ENCODE measurements around the gene FLNA. TPM values are rescaled to one million over a fixed set of nuclear protein-coding genes. Genes with fewer than 3 reads are reported as not detected.

Gene FLNA
- total and polyA plus RNA-seq, 9 of the 15 experiments (the other 6 are each of a cell fraction or from before 2014, with no cell fraction given) = 6.2 to 735 (median 135) TPM

DNA sequence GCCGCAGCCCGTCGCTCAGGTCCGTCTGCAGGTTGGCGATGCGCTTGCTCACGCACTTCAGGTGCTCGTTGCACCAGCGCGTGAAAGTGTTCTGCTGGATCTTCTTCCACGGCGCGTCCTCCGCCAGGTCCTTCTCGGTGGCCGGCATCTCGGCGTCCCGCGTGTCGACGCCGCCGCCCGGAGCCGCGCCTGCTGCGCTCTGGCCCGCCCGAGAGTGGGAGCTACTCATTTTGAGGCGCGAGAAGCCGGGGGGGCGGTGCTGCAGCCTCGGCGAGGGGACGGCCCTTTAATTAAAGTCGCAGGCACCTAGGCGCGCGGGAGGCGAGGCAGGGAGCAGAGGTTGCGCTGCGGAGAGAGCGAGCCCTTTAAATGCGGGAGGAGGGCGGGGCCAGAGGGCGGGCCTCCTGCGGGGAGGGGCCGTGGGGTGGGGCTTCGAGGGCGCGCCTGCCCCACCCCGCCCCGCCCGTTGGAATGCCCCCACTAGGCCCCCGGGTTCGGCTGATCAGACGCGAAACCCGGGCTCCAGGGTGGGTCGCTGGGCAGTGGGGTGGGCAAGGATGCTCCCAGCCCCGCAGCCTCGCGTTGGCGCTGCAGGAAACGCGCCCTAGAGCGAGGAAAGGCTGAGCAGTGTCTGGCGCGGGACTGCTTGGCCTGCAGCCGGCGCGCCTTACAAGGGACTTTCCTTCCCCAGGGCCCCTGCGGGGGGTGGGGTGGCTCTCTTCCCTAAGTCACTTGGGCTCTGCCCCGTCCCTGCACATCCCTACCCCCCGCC, 3.2 kb downstream of the FLNA start (continued):
- TF ChIP-seq, protein P1, sequence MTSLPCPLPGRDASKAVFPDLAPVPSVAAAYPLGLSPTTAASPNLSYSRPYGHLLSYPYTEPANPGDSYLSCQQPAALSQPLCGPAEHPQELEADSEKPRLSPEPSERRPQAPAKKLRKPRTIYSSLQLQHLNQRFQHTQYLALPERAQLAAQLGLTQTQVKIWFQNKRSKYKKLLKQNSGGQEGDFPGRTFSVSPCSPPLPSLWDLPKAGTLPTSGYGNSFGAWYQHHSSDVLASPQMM (CRISPR knock-in tag; IDR thresholded peaks at IDR 0.05) = no peak
- TF ChIP-seq MEIS2 (IDR thresholded peaks at IDR 0.05; ENCODE audit: partially characterized antibody) = no peak
- TF ChIP-seq, protein P2, sequence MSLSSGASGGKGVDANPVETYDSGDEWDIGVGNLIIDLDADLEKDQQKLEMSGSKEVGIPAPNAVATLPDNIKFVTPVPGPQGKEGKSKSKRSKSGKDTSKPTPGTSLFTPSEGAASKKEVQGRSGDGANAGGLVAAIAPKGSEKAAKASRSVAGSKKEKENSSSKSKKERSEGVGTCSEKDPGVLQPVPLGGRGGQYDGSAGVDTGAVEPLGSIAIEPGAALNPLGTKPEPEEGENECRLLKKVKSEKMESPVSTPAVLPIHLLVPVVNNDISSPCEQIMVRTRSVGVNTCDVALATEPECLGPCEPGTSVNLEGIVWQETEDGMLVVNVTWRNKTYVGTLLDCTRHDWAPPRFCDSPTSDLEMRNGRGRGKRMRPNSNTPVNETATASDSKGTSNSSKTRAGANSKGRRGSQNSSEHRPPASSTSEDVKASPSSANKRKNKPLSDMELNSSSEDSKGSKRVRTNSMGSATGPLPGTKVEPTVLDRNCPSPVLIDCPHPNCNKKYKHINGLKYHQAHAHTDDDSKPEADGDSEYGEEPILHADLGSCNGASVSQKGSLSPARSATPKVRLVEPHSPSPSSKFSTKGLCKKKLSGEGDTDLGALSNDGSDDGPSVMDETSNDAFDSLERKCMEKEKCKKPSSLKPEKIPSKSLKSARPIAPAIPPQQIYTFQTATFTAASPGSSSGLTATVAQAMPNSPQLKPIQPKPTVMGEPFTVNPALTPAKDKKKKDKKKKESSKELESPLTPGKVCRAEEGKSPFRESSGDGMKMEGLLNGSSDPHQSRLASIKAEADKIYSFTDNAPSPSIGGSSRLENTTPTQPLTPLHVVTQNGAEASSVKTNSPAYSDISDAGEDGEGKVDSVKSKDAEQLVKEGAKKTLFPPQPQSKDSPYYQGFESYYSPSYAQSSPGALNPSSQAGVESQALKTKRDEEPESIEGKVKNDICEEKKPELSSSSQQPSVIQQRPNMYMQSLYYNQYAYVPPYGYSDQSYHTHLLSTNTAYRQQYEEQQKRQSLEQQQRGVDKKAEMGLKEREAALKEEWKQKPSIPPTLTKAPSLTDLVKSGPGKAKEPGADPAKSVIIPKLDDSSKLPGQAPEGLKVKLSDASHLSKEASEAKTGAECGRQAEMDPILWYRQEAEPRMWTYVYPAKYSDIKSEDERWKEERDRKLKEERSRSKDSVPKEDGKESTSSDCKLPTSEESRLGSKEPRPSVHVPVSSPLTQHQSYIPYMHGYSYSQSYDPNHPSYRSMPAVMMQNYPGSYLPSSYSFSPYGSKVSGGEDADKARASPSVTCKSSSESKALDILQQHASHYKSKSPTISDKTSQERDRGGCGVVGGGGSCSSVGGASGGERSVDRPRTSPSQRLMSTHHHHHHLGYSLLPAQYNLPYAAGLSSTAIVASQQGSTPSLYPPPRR (CRISPR knock-in tag; IDR thresholded peaks at IDR 0.05; ENCODE audit: borderline replicate concordance) = peak; percentile 60; the same call in 1 of the 2 replicates
- TF ChIP-seq ZNF12 (CRISPR knock-in tag; IDR thresholded peaks at IDR 0.05) = peak; percentile 74; the same call in 1 of the 2 replicates
- no peak for TF ChIP-seq DIDO1 (tag; IDR thresholded peaks at IDR 0.05; ENCODE audit: low read depth)
- peak; percentile 63 for TF ChIP-seq ATF7 (IDR thresholded peaks at IDR 0.05)
- TF ChIP-seq ZNF445 (CRISPR knock-in tag; IDR thresholded peaks at IDR 0.05; ENCODE audit: low read depth) = no peak
- TF ChIP-seq, protein P3, sequence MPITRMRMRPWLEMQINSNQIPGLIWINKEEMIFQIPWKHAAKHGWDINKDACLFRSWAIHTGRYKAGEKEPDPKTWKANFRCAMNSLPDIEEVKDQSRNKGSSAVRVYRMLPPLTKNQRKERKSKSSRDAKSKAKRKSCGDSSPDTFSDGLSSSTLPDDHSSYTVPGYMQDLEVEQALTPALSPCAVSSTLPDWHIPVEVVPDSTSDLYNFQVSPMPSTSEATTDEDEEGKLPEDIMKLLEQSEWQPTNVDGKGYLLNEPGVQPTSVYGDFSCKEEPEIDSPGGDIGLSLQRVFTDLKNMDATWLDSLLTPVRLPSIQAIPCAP (CRISPR knock-in tag; IDR thresholded peaks at IDR 0.05; ENCODE audit: borderline replicate concordance) = no peak
- TF ChIP-seq HDAC1 (IDR thresholded peaks at IDR 0.05) = peak in 1 of 2 experiments; percentile 78; a peak in 2 of 4 replicates
- TF ChIP-seq TCF7 (IDR thresholded peaks at IDR 0.05; ENCODE audit: borderline replicate concordance) = no peak
- TF ChIP-seq MEF2D (tag; conservative IDR thresholded peaks at IDR 0.05; ENCODE audit: low read depth) = no peak
- TF ChIP-seq, protein P4, sequence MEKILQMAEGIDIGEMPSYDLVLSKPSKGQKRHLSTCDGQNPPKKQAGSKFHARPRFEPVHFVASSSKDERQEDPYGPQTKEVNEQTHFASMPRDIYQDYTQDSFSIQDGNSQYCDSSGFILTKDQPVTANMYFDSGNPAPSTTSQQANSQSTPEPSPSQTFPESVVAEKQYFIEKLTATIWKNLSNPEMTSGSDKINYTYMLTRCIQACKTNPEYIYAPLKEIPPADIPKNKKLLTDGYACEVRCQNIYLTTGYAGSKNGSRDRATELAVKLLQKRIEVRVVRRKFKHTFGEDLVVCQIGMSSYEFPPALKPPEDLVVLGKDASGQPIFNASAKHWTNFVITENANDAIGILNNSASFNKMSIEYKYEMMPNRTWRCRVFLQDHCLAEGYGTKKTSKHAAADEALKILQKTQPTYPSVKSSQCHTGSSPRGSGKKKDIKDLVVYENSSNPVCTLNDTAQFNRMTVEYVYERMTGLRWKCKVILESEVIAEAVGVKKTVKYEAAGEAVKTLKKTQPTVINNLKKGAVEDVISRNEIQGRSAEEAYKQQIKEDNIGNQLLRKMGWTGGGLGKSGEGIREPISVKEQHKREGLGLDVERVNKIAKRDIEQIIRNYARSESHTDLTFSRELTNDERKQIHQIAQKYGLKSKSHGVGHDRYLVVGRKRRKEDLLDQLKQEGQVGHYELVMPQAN (IDR thresholded peaks at IDR 0.05; ENCODE audit: borderline replicate concordance) = peak; percentile 79; the same call in 1 of the 2 replicates
- TF ChIP-seq, protein P5, sequence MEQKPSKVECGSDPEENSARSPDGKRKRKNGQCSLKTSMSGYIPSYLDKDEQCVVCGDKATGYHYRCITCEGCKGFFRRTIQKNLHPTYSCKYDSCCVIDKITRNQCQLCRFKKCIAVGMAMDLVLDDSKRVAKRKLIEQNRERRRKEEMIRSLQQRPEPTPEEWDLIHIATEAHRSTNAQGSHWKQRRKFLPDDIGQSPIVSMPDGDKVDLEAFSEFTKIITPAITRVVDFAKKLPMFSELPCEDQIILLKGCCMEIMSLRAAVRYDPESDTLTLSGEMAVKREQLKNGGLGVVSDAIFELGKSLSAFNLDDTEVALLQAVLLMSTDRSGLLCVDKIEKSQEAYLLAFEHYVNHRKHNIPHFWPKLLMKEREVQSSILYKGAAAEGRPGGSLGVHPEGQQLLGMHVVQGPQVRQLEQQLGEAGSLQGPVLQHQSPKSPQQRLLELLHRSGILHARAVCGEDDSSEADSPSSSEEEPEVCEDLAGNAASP (IDR thresholded peaks at IDR 0.05) = no peak
- TF ChIP-seq, protein P6, sequence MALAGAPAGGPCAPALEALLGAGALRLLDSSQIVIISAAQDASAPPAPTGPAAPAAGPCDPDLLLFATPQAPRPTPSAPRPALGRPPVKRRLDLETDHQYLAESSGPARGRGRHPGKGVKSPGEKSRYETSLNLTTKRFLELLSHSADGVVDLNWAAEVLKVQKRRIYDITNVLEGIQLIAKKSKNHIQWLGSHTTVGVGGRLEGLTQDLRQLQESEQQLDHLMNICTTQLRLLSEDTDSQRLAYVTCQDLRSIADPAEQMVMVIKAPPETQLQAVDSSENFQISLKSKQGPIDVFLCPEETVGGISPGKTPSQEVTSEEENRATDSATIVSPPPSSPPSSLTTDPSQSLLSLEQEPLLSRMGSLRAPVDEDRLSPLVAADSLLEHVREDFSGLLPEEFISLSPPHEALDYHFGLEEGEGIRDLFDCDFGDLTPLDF (CRISPR knock-in tag; IDR thresholded peaks at IDR 0.05) = 0 out of 2 replicates have a peak, but pooled peaks have one; percentile 26
